DOHH2 (cell line): ENCODE results near the gene RGMB.

Experiments
- H3F3A ChIP-seq: fragments of 200-600 bp; sonication (generic), shearing (Covaris generic); 2 replicates; pipeline ENCODE4 v1.6.0; 2016; ENCODE audit warnings: antibody characterized with exemption, mild to moderate bottlenecking; ENCODE audit not compliant: control insufficient read depth, insufficient read depth
- H3K27ac ChIP-seq: fragments of 200-600 bp; sonication (generic); 2 replicates; pipeline ENCODE4 v1.5.1; 2014; ENCODE audit warnings: low read depth, mild to moderate bottlenecking, low read length, moderate library complexity
- H3K27me3 ChIP-seq: fragments of 200-600 bp; sonication (generic); 2 replicates; pipeline ENCODE4 v1.6.1; 2014; ENCODE audit warnings: mild to moderate bottlenecking, low read length, mixed read lengths; ENCODE audit not compliant: control insufficient read depth
- H3K36me3 ChIP-seq: fragments of 200-600 bp; sonication (generic); 2 replicates; pipeline ENCODE4 v1.6.1; 2014; ENCODE audit warnings: mild to moderate bottlenecking, low read length, moderate library complexity, mixed read lengths; ENCODE audit not compliant: control insufficient read depth
- H3K4me1 ChIP-seq: fragments of 200-600 bp; sonication (generic); 2 replicates; pipeline ENCODE4 v1.6.1; 2014; ENCODE audit warnings: mild to moderate bottlenecking, low read length, mixed read lengths; ENCODE audit not compliant: control insufficient read depth
- H3K4me2 ChIP-seq: fragments of 200-600 bp; sonication (generic); 2 replicates; pipeline ENCODE4 v1.6.0; 2014; ENCODE audit warnings: mild to moderate bottlenecking, low read length, moderate library complexity
- H3K4me3 ChIP-seq: fragments of 200-600 bp; sonication (generic); 2 replicates; pipeline ENCODE4 v1.5.1; 2014; ENCODE audit warnings: mild to moderate bottlenecking, low read length, mixed read lengths
- H3K79me2 ChIP-seq: fragments of 200-600 bp; sonication (generic); 2 replicates; pipeline ENCODE4 v1.6.1; 2014; ENCODE audit warnings: mild to moderate bottlenecking, low read length, mixed read lengths; ENCODE audit not compliant: control insufficient read depth
- H3K9me2 ChIP-seq: fragments of 200-600 bp; sonication (generic); replicated peaks from 2 replicates; pipeline ENCODE4 v1.6.1; 2014; ENCODE audit warnings: mild to moderate bottlenecking, low read length, mixed read lengths; ENCODE audit not compliant: control insufficient read depth
- H3K9me3 ChIP-seq: fragments of 200-600 bp; sonication (generic); 2 replicates; pipeline ENCODE4 v1.6.1; 2014; ENCODE audit warnings: antibody characterized with exemption, low read length, mixed read lengths; ENCODE audit not compliant: control insufficient read depth, insufficient read depth
- H4K20me1 ChIP-seq: fragments of 200-600 bp; sonication (generic); 2 replicates; pipeline ENCODE4 v1.6.0; 2014; ENCODE audit warnings: low read depth, mild to moderate bottlenecking, antibody characterized with exemption, low read length, moderate library complexity; ENCODE audit not compliant: control insufficient read depth, insufficient read depth
- CTCF ChIP-seq: fragments of 200-600 bp; sonication (generic); IDR thresholded peaks from one replicate; pipeline ENCODE4 v1.5.1; 2014; ENCODE audit warnings: antibody characterized with exemption, mild to moderate bottlenecking, low read depth, low read length; ENCODE audit not compliant: poor library complexity, severe bottlenecking
- EZH2phosphoT487 ChIP-seq: fragments of 200-600 bp; sonication (generic); IDR thresholded peaks from 2 replicates; pipeline ENCODE4 v1.6.1; 2017; ENCODE audit warnings: borderline replicate concordance, mild to moderate bottlenecking, antibody characterized with exemption, low read length, moderate library complexity, mixed read lengths

The RGMB gene

DNA sequence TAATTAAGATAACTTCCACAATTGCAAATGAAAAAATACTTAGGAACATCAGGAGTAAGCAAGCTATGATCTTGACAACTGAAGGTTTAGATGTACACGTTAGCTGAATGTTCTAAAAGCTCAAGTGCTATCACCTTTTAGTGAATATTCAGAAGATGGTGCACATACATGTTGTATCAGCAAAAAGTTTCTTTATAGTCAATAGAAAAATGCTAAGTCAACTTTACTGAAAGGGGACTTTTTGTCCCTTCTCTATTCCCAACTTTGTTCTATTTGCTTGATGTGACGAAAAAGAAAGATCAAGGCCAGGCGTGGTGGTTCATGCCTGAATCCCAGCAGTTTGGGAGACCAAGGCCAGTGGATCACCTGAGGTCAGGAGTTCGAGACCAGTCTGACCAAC, 7.6 kb upstream of the RGMB start:
- Histone ChIP-seq H3K27ac (no peak overlapping the region), H3K79me2 (no peaks in the 10 kb centered on the region), H4K20me1 (0 out of 2 replicates have a peak, but pooled peaks cover 5% of the 10 kb centered on the region), H3F3A (peaks cover 4% of the 10 kb centered on the region; the same call in 1 of the 2 replicates), H3K9me3 (no peaks in the 10 kb centered on the region), H3K36me3 (no peaks in the 10 kb centered on the region), H3K4me3 (no peak overlapping the region), H3K27me3 (peaks cover 41% of the 10 kb centered on the region), H3K4me2 (no peak overlapping the region), H3K9me2 (no peaks in the 10 kb centered on the region), H3K4me1 (peaks cover 26% of the 10 kb centered on the region)
- TF ChIP-seq EZH2phosphoT487 (no peak), CTCF (no peak)

DNA sequence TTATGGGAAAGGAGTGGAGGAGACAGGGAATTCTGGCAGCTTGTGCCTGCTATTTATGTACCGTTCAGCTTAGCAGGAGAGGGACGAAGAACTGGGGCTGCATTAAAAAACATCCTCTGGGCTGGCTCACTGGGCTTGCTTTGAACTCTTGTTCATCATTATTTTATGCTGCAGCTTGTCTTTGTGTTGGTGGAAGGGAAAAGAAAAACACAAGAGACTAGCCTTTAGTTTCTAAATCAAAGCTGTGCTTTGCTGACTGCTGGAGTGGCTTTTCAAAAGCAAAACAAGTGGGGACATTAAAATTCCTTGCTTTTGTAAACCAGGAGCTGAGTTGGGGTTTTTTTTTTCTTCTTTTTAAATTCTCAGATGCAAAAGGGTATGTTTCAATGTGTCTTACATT, 5.9 kb upstream of the RGMB start:
- H3K4me2 ChIP-seq = no peak overlapping the region

GRCh38 chr5:98768160-98768959, 5.1 kb upstream of the RGMB start:
- Histone ChIP-seq H3K4me1 (peaks cover 50% of the 10 kb centered on the region), H3K36me3 (no peaks in the 10 kb centered on the region), H3K27me3 (peaks cover 56% of the 10 kb centered on the region), H3K27ac (no peak overlapping the region), H3K9me3 (no peaks in the 10 kb centered on the region), H4K20me1 (0 out of 2 replicates have a peak, but pooled peaks cover 5% of the 10 kb centered on the region), H3K9me2 (no peaks in the 10 kb centered on the region), H3K4me2 (peak overlapping the region; percentile 82), H3K4me3 (no peak overlapping the region; the same call in 1 of the 2 replicates), H3F3A (peaks cover 9% of the 10 kb centered on the region; the same call in 1 of the 2 replicates), H3K79me2 (no peaks in the 10 kb centered on the region)
- peak; percentile 84 for TF ChIP-seq CTCF
- no peak for TF ChIP-seq EZH2phosphoT487

More for the DNA sequence above, 5.9 kb upstream of the RGMB start:
- Histone ChIP-seq H3K27ac (no peak overlapping the region), H3K36me3 (no peaks in the 10 kb centered on the region), H3K4me3 (no peak overlapping the region), H3F3A (peaks cover 9% of the 10 kb centered on the region; the same call in 1 of the 2 replicates), H3K4me1 (peaks cover 44% of the 10 kb centered on the region), H3K9me2 (no peaks in the 10 kb centered on the region), H3K9me3 (no peaks in the 10 kb centered on the region), H3K27me3 (peaks cover 54% of the 10 kb centered on the region), H4K20me1 (0 out of 2 replicates have a peak, but pooled peaks cover 5% of the 10 kb centered on the region), H3K79me2 (no peaks in the 10 kb centered on the region)
- no peak for TF ChIP-seq EZH2phosphoT487
- no peak for TF ChIP-seq CTCF
